ENCODE measurements around the gene EFCAB12.

- TF ChIP-seq CTCF (IDR thresholded peaks at IDR 0.05) (no peak), POLR2A (IDR thresholded peaks at IDR 0.05; ENCODE audit: low read length) (no peak), ESRRA (IDR thresholded peaks at IDR 0.05; ENCODE audit: borderline replicate concordance, low read length) (no peak), NR3C1 (IDR thresholded peaks at IDR 0.05) (no peak), EP300 (IDR thresholded peaks at IDR 0.05) (no peak), RCOR1 (IDR thresholded peaks at IDR 0.05; ENCODE audit: low read depth, low read length) (no peak), KDM1A (IDR thresholded peaks at IDR 0.05; ENCODE audit: low read depth) (no peak), POLR2AphosphoS2 (conservative IDR thresholded peaks at IDR 0.05; ENCODE audit: low read length) (no peak), MAX (IDR thresholded peaks at IDR 0.05) (no peak), MYC (IDR thresholded peaks at IDR 0.05; ENCODE audit: borderline replicate concordance, low read length) (no peak)
- TF ChIP-seq, protein P1, sequence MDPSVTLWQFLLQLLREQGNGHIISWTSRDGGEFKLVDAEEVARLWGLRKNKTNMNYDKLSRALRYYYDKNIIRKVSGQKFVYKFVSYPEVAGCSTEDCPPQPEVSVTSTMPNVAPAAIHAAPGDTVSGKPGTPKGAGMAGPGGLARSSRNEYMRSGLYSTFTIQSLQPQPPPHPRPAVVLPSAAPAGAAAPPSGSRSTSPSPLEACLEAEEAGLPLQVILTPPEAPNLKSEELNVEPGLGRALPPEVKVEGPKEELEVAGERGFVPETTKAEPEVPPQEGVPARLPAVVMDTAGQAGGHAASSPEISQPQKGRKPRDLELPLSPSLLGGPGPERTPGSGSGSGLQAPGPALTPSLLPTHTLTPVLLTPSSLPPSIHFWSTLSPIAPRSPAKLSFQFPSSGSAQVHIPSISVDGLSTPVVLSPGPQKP (IDR thresholded peaks at IDR 0.05; ENCODE audit: low read depth, low read length) = no peak
- TF ChIP-seq, protein P2, sequence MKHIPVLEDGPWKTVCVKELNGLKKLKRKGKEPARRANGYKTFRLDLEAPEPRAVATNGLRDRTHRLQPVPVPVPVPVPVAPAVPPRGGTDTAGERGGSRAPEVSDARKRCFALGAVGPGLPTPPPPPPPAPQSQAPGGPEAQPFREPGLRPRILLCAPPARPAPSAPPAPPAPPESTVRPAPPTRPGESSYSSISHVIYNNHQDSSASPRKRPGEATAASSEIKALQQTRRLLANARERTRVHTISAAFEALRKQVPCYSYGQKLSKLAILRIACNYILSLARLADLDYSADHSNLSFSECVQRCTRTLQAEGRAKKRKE (CRISPR knock-in tag; IDR thresholded peaks at IDR 0.05; ENCODE audit: low read depth) = no peak
- TF ChIP-seq, protein P3, sequence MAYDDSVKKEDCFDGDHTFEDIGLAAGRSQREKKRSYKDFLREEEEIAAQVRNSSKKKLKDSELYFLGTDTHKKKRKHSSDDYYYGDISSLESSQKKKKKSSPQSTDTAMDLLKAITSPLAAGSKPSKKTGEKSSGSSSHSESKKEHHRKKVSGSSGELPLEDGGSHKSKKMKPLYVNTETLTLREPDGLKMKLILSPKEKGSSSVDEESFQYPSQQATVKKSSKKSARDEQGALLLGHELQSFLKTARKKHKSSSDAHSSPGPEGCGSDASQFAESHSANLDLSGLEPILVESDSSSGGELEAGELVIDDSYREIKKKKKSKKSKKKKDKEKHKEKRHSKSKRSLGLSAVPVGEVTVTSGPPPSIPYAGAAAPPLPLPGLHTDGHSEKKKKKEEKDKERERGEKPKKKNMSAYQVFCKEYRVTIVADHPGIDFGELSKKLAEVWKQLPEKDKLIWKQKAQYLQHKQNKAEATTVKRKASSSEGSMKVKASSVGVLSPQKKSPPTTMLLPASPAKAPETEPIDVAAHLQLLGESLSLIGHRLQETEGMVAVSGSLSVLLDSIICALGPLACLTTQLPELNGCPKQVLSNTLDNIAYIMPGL (CRISPR knock-in tag; IDR thresholded peaks at IDR 0.05; ENCODE audit: borderline replicate concordance) = no peak
Observed at GRCh38 chr3:129404130-129404529, 24.3 kb downstream of the EFCAB12 start.

All from A549 (cell line).